ENCODE measurements around the gene UNC13B.
"Not testable (repeated sequence)": the region's sequence is repeated elsewhere in the genome, so short reads cannot be mapped to it uniquely, and the experiment has no call there.

The UNC13B gene

GRCh38 chr9:35161713-35162604 lies at the start of gene UNC13B:
TSS of gene UNC13B (plus strand) at chr9:35162009. CDS start at chr9:35162284, 275 bp downstream.
- DNase-seq (ENCODE audit: low read depth) = peak; percentile 56

DNA sequence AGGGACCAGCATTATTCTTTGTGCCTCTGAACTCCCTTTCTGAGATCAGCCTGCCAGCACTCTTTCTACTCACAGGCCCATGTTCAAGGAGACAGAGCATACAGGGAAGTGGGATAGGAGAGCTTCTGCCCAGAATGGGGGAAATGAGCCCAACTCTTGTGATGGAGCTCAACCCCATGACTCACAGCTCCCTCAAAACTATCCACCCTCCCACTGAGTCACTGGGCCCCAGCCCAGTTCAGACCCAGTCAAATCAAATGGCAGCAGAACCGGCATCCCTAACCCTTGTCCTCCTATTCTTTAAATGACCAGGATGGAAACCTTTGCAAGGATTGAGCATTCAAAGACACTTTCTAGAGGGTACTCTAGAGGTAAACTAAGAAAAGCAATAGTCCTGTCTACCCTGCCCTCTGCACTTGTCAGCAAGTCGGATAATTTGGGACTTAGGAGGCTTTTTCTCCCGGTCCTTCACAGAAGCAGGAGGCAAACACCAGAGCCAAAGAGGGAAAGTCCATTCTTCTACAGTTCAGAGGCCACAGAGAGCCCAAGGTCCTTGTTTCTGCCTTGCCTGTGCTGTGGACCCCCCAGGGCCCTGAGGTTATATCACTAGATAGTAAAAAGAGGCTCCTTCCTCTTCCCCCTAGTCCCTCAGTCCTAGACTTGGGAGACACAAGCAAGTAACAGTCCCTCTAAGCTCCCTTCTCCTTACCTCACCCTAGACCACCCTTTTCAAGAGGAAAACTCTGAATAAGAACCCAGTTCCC lies 49.4 kb upstream of the UNC13B start:
- no peak for DNase-seq (ENCODE audit: low read depth)

DNA sequence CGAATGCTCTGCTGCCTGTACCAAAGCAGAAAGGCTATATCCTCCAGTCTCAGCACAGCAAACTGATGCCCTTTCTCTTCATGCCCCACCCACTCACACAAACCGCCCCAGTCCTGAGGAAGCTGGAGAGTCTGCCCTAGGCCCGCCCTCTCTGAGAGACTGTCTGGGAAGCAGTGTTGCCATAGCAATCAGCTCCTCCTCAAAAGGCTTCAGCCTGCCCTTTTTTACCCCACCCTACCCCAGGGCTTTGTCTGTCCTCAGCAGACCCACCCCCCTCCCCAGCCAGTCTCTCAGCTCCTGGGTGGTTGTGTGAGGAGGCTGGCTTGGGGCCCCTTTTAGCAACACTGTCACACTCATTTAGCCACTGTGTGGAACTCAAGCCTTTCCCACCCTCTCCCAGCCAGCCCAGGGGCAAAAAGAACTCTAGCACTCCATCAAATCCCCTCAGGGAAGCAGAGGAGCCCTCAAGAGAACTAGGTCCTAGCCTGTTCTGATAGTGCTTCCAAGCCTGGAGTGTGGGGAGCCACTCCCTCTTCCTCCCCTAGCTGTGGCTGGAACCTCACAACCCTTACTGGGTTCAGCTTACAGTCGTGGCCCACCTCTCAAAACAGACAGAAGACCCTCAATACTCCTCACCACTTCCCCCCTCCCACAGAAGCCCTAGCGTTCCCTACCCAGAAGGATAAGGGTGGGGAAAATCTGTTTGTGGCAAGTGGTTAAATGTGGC lies 47.5 kb upstream of the UNC13B start:
- DNase-seq (ENCODE audit: low read depth) = no peak

DNA sequence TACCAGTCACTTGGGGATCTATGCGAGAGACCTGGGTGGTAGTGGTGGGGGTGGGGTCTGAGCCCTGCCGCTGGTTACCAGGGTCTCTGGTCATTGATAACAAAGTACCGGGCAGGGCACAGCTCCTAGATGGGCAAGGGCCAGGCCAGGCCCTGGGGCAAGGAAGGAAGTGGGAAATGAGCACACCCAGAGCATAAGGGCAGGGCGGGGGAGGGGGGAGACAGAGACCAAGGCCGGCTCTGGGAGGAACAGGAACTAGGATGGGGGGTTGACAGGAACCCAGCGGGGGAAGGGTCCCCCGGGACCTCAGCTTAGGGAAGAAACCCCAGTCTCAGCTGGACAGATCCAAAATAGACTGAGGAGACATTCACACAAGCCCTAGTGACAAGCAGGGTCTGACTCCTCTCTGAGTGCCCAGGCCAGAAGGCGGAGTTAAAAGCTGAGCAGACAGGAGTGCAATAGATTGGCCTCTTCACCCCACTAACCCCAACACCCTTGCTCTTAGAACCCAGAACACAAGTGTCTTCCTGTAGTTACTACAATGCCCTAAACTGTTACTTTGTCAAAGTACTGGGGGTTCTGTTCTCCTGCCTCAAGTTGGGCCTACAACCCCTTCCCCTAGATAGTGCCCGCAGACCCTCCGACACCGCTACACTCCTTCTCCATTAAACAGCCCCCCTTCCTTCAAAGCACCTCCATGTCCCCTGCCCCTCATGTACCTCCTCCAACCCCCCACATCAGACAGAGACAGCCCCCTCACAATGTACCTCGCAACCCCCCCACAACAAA lies 46.8 kb upstream of the UNC13B start:
- no peak for DNase-seq (ENCODE audit: low read depth)

DNA sequence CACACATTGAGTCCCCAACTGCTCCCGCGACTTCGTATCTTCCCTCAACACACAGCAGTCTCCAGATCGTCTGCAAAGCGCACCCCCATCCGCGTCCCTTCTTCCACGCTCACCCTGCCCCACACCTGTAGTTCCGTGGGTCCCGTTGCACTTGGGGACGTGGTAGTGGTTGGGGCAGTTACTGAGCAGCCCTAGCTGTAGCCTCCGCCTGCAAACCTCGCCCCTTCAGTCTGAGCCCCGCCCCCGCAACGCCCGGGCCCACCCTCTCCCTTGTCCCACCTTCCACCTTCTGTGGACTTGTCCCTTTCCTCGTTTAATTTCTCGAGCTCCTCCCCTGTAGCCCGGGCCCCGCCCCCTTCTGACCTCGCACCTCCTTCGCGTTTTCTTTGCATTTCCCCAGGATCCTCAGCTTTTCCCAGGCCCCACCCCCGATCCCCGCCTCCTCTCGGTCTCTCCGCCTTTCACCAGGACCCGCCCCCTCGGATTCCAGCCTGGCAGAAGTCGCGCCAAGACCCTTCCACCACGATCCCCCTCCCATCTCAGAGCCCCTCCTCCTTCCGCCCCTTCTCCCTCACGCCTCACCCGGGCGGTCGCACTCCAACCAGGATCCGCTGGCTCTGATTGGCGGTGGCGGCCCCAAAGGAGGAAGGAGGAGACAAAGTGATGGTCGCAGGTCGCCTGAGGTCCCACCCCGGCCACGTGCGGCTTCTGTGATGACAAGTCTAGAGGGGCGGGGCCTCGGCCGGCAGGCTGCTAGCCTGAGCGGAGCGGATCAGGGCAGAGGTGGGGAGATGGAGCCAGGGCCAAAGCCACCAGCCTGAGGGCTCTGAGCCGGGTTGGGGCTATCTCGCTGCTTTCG lies 45.9 kb upstream of the UNC13B start, which contains the start of gene ATOSB:
ATOSB (minus strand) TSS at position 183 of the 859 bp plus-strand sequence. CDS start 7,588 bp downstream, outside the sequence.
- peak; percentile 85 for DNase-seq (ENCODE audit: low read depth)

- DNase-seq (ENCODE audit: low read depth) = no peak
These were observed 45.3 kb upstream of the UNC13B start for GRCh38 chr9:35116539-35116897.

DNA sequence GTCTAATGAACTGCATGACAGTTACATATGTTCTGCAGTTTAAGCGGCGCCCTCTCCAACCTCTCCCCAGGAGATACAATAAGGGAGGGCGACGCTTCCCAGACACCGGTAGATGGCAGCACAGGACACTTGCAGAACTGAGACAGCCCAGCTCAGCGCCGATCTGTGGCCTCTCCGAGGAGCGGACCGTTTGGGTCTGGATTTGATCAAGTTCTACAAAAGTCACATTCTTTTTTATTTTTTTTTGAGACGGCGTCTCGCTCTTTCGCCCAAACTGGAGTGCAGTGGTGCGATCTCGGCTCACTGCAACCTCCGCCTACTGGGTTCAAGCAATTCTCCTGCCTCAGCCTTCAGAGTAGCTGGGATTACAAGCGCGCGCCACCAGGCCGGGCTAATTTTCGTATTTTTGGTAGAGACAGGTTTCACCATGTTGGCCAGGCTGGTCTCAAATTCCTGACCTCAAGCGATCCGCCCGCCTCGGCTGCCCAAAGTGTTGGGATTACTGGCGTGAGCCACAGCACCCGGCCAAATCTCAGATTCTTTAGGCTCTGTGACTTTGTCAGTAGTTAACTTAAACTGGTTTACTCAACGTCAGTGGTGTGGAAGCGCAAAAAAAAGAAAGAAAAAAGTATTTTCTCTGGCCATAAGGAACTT lies 44.8 kb upstream of the UNC13B start:
- DNase-seq (ENCODE audit: low read depth) = peak; percentile 83

- no peak for DNase-seq (ENCODE audit: low read depth)
These were observed 26.9 kb upstream of the UNC13B start for GRCh38 chr9:35134920-35135319.

DNA sequence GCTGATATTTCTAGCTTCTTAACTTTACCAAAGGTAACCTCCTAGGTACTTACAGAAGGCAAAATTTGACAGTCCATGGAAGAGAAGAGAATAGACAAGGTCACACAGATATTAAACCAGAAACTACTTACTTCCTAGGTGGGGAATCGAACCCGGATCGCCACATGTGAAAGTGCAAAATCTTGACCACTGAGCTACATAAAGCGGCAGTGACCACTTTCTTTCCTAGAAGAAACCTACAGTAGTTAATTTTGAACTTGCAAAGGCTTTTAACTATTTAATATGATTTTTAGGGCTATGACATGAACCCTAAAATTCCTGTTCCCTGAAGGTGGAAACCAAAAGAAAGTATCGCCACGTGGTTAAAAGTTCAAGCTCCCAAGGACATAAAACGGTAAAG lies 25.8 kb upstream of the UNC13B start:
- no peak for DNase-seq (ENCODE audit: low read depth)

DNA sequence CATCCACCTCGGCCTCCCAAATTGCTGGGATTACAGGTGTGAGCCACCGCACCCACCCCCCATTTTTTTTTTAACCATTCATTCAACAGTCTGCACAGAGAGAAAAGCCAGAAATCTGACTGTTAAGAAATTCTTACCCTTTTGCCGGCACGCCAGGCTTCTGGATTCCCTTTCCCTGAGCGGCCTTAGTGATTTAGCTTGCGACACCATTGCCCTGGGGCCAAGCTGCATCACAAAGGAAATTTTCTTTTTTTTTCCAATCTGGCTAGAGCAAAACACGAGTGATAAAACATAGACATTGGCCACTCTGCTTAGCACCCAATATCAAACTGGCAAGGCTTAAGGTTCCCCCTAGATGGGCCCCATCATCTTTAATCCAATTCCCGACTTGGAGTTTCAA lies 24.9 kb upstream of the UNC13B start:
- no peak for DNase-seq (ENCODE audit: low read depth)

DNA sequence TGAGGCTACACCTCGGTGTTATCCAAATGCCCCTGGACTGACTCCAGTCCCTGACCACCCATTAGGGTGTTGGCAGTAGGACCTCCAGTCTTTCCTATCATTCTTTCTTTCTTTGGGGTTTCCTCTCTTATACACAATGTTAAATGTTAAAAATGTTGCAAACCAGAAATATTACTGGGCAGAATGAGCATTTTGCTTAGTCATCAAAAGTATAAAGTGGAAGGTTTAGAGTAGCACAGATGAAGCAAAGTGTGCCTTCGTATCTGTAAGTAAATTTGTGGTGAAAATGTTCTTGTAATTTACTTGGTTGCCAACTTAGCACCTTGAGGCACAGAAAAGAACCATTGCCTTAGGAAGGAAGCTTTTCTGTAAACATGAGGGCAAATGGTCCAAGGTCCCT lies 21.7 kb upstream of the UNC13B start:
- no peak for DNase-seq (ENCODE audit: low read depth)

GRCh38 chr9:35142037-35142436 lies 19.8 kb upstream of the UNC13B start:
- no peak for DNase-seq (ENCODE audit: low read depth)

DNA sequence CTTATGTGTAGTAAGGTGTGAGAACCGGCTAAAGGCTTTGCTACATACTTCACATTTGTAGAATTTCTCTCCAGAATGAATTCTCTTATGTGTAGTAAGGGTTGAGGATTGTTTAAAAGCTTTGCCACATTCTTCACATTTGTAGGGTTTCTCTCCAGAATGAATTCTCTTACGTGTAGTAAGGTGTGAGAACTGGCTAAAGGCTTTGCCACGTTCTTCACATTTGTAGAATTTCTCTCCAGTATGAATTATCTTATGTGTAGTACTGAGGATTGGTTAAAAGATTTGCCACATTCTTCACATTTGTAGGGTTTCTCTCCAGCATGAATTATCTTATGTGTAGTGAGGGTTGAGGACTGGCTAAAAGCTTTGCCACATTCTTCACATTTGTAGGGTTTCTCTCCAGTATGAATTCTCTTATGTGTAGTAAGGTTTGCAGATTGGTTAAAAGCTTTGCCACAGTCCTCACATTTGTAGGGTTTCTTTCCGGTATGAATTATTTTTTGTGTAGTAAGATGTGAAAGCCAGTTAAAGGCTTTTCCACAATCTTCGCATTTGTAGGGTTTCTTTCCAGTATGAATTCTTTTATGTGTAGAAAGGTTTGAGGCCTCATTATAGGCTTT lies 13.8 kb upstream of the UNC13B start:
- not testable (repeated sequence) for DNase-seq (ENCODE audit: low read depth)

DNA sequence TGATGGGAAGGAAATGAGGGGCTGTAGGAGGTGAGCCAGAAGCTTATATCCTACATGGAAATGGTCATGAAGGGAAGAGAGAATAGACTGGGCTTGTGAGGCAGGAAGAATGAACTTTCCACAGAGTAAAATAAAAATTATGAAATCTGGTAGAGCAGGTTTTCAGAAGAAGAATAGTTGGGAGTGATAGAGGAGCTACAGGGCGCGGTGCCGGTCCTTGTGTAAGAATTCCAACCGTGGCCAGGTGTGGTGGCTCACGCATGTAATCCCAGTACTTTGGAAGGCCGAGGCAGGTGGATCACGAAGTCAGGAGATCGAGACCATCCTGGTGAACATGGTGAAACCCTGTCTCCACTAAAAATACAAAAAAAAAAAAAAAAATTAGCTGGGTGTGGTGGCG lies 8.9 kb upstream of the UNC13B start:
- DNase-seq (ENCODE audit: low read depth) = no peak

GRCh38 chr9:35156781-35157180 lies 5.0 kb upstream of the UNC13B start:
- DNase-seq (ENCODE audit: low read depth) = no peak

GRCh38 chr9:35157836-35158235 lies 4.0 kb upstream of the UNC13B start:
- not testable (repeated sequence) for DNase-seq (ENCODE audit: low read depth)

GRCh38 chr9:35158501-35159280 lies 3.1 kb upstream of the UNC13B start:
- no peak for DNase-seq (ENCODE audit: low read depth)

DNA sequence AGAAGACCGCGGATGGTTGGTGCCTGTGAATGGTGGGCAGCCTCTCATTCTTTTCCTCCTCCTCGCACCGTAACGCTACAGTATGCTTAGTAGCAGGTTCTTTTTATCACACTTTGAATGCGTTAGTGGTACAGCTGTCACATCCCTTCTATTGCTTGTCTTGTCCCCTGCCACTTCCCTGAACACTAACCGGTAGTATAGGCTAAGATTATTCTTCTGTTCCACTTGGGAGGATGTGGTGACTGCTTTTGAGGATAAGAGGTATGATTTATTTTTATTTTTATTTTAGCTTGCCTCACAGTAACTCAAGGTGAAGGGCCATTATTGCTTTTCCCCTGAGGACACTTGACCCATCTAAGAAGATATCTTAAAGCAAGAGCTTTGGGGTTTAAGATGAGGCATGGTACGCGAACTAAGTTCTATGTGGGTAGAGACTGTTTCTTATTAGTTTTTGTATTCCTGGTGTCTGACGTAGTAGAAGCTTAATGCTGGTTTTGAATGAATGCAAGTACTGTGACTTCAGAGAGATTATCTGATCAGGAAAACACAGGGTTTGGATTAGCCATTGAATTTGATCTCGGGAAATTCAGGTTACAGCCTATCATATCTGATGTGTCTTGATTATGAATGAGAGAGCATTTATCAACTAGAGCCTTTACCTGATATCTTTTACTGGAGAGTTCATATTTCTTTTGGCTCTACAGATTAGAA lies 951 bp downstream of the UNC13B start:
- DNase-seq (ENCODE audit: low read depth) = no peak
